IMR-90 (cell line): ENCODE data around the gene FARS2. TPM values are rescaled to one million over a fixed set of nuclear protein-coding genes. Genes with fewer than 3 reads are reported as not detected.

Source experiments
- ATAC-seq: fragments of 200-7000 bp; cut with Tn5 transposase; 2 replicates; pipeline ENCODE4 v1.9.1; 2020; ENCODE audit warnings: low read depth, mild to moderate bottlenecking, moderate library complexity
- BruUV-seq: library from RNA; stranded (reverse); fragments of 400-500 nt; replicated peaks from 2 replicates; lab custom pipeline; 2021; lab: Mats Ljungman, UMichigan
- CTCF ChIA-PET: fragments of 300-600 bp; formaldehyde crosslinking; extraction: SDS; loops from one replicate; lab custom pipeline; 2021; ENCODE audit warnings: antibody characterized with exemption; lab: Yijun Ruan, JAX
- POLR2A ChIA-PET: fragments of 300-600 bp; sonication (Branson Sonifier 250); formaldehyde crosslinking; loops from one replicate; lab custom pipeline; 2022; ENCODE audit warnings: antibody characterized with exemption; ENCODE audit not compliant: unreplicated experiment; lab: Charles Lee
- DNase-seq: peaks from one replicate; pipeline ENCODE4 v3.0.0; 2013
- H2AFZ ChIP-seq: replicated peaks from 2 replicates; pipeline ENCODE3; 2013; ENCODE audit warnings: low read length, mild to moderate bottlenecking; ENCODE audit not compliant: poor library complexity
- H2AK5ac ChIP-seq: 2 replicates; pipeline ENCODE4 v1.6.1; 2013; ENCODE audit warnings: low read depth, low read length, inconsistent platforms
- H2AK9ac ChIP-seq: replicated peaks from 2 replicates; pipeline ENCODE3; 2013; ENCODE audit warnings: mild to moderate bottlenecking, low read depth, low read length, moderate library complexity; ENCODE audit not compliant: poor library complexity
- H2BK120ac ChIP-seq: 2 replicates; pipeline ENCODE4 v1.6.1; 2013; ENCODE audit warnings: low read depth, low read length, inconsistent platforms
- H2BK15ac ChIP-seq: 3 replicates; pipeline ENCODE4 v1.6.1; 2013; ENCODE audit warnings: low read depth, low read length, inconsistent platforms
- H2BK20ac ChIP-seq: 2 replicates; pipeline ENCODE4 v1.6.1; 2013; ENCODE audit warnings: low read depth, mild to moderate bottlenecking, inconsistent platforms, low read length, moderate library complexity
- H2BK5ac ChIP-seq: 2 replicates; pipeline ENCODE4 v1.6.1; 2013; ENCODE audit warnings: mild to moderate bottlenecking, low read depth, low read length, inconsistent platforms; ENCODE audit not compliant: poor library complexity, severe bottlenecking
- H3K14ac ChIP-seq: replicated peaks from 2 replicates; pipeline ENCODE4 v1.6.1; 2013; ENCODE audit warnings: low read depth, low read length, inconsistent platforms
- H3K18ac ChIP-seq: 2 replicates; pipeline ENCODE4 v1.6.1; 2013; ENCODE audit warnings: low read depth, low read length, control low read depth
- H3K23ac ChIP-seq: 2 replicates; pipeline ENCODE4 v1.6.1; 2013; ENCODE audit warnings: low read depth, low read length, inconsistent platforms
- H3K27ac ChIP-seq: 2 replicates; pipeline ENCODE4 v1.5.1; 2013; ENCODE audit warnings: mild to moderate bottlenecking, control low read depth, low read length; ENCODE audit not compliant: insufficient read depth
- H3K27me3 ChIP-seq: 2 replicates; pipeline ENCODE4 v1.6.1; 2013; ENCODE audit warnings: low read length; ENCODE audit not compliant: control insufficient read depth, insufficient read depth
- H3K36me3 ChIP-seq: 2 replicates; pipeline ENCODE4 v1.6.1; 2013; ENCODE audit warnings: low read length, mixed read lengths; ENCODE audit not compliant: control insufficient read depth, insufficient read depth
- H3K4ac ChIP-seq: 2 replicates; pipeline ENCODE4 v1.6.1; 2013; ENCODE audit warnings: low read depth, low read length, inconsistent platforms
- H3K4me1 ChIP-seq: 2 replicates; pipeline ENCODE4 v1.6.1; 2013; ENCODE audit warnings: low read length, mixed read lengths; ENCODE audit not compliant: control insufficient read depth, insufficient read depth
- H3K4me2 ChIP-seq: 2 replicates; pipeline ENCODE4 v1.6.1; 2013; ENCODE audit warnings: low read depth, mild to moderate bottlenecking, control low read depth, low read length, moderate library complexity
- H3K4me3 ChIP-seq: 2 replicates; pipeline ENCODE4 v1.5.1; 2013; ENCODE audit warnings: low read depth, mild to moderate bottlenecking, control low read depth, low read length, moderate library complexity; ENCODE audit not compliant: insufficient read depth
- H3K56ac ChIP-seq: 2 replicates; pipeline ENCODE4 v1.6.1; 2013; ENCODE audit warnings: low read length, inconsistent platforms; ENCODE audit not compliant: insufficient read depth; ENCODE audit errors: extremely low read depth
- H3K79me1 ChIP-seq, 2 experiments: 2 replicates each; pipeline ENCODE4 v1.6.1; 2013; ENCODE audit warnings: low read length in 2 of 2, inconsistent platforms in 1 of 2, low read depth in 1 of 2
- H3K9ac ChIP-seq: 2 replicates; pipeline ENCODE4 v1.6.1; 2013; ENCODE audit warnings: low read depth, low read length, control low read depth
- H3K9me1 ChIP-seq: 2 replicates; pipeline ENCODE4 v1.6.1; 2013; ENCODE audit warnings: low read length, inconsistent platforms; ENCODE audit not compliant: insufficient read depth
- H3K9me3 ChIP-seq: 2 replicates; pipeline ENCODE4 v1.6.1; 2013; ENCODE audit warnings: low read length; ENCODE audit not compliant: control insufficient read depth, insufficient read depth
- H4K20me1 ChIP-seq: 2 replicates; pipeline ENCODE4 v1.6.1; 2013; ENCODE audit warnings: low read length, inconsistent platforms; ENCODE audit not compliant: insufficient read depth
- H4K5ac ChIP-seq: 2 replicates; pipeline ENCODE4 v1.6.1; 2013; ENCODE audit warnings: mild to moderate bottlenecking, low read depth, low read length, control low read depth
- H4K8ac ChIP-seq, 2 experiments: 2 replicates each; pipeline ENCODE4 v1.6.1; 2013; ENCODE audit warnings: low read depth in 2 of 2, low read length in 2 of 2, control low read depth in 1 of 2, inconsistent platforms in 1 of 2
- H4K91ac ChIP-seq: 2 replicates; pipeline ENCODE4 v1.6.1; 2013; ENCODE audit warnings: low read depth, low read length, inconsistent platforms; ENCODE audit not compliant: insufficient read depth
- BHLHE40 ChIP-seq: fragments of 150-350 bp; IDR thresholded peaks from 2 replicates; pipeline ENCODE4 v1.6.1; 2016; ENCODE audit warnings: mild to moderate bottlenecking, low read depth, low read length
- MXI1 ChIP-seq: IDR thresholded peaks from 2 replicates; pipeline ENCODE4 v1.6.1; 2012; ENCODE audit warnings: low read depth, mild to moderate bottlenecking, low read length, moderate library complexity, borderline replicate concordance
- POLR2A ChIP-seq: IDR thresholded peaks from 2 replicates; pipeline ENCODE4 v1.6.1; 2012; ENCODE audit warnings: mild to moderate bottlenecking, low read depth, low read length
- RAD21 ChIP-seq: IDR thresholded peaks from 2 replicates; pipeline ENCODE4 v1.6.1; 2012; ENCODE audit warnings: low read length, improper control_type of control experiment
- RFX5 ChIP-seq: IDR thresholded peaks from 2 replicates; pipeline ENCODE4 v1.8.0; 2012; ENCODE audit warnings: low read depth, mild to moderate bottlenecking, low read length, moderate library complexity
- WGBS, 2 experiments: methylation state at CpG; one replicate each; pipeline versions ENCODE4 v1.1.5 to v1.1.7; 2013; ENCODE audit warnings: missing lambda C conversion rate in 2 of 2; ENCODE audit not compliant: insufficient read length in 1 of 2; ENCODE audit errors: extremely low coverage in 2 of 2; 5-methylcytosine and 5-hydroxymethylcytosine counted together
- dilution Hi-C: fragments of 300-500 bp; cut with HindIII; formaldehyde crosslinking; loops from one replicate; pipeline ENCODE4 v1.14.3; 2018; ENCODE audit warnings: low sequenced_read_pairs; ENCODE audit not compliant: unreplicated experiment
- in situ Hi-C: fragments of 300-500 bp; cut with MboI; formaldehyde crosslinking; loops from 3 replicates; pipeline ENCODE4 v1.14.3; 2019; ENCODE audit warnings: low sequenced_read_pairs, inconsistent platforms, mixed read lengths
- intact Hi-C: fragments of 100-400 bp; cut with micrococcal nuclease; formaldehyde crosslinking; loops from 2 replicates; pipeline ENCODE4 v1.10.0; 2022
- polyA plus RNA-seq, 3 experiments: library from polyadenylated mRNA; depleted of rRNA; stranded (reverse); fragments of >200 nt; gene quantifications; 2 replicates each; pipeline ENCODE4 v1.2.3, GENCODE V29; 2012; ENCODE audit warnings: low replicate concordance in 1 of 3
- total RNA-seq: library from RNA; depleted of rRNA; stranded (reverse); fragments of >200 nt; gene quantifications from 2 replicates; pipeline ENCODE4 v1.2.3, GENCODE V29; 2012

The FARS2 gene
- total and polyA plus RNA-seq, 2 of the 4 experiments (the other 2 are of a cell fraction): 12.1 to 28.9 TPM

DNA sequence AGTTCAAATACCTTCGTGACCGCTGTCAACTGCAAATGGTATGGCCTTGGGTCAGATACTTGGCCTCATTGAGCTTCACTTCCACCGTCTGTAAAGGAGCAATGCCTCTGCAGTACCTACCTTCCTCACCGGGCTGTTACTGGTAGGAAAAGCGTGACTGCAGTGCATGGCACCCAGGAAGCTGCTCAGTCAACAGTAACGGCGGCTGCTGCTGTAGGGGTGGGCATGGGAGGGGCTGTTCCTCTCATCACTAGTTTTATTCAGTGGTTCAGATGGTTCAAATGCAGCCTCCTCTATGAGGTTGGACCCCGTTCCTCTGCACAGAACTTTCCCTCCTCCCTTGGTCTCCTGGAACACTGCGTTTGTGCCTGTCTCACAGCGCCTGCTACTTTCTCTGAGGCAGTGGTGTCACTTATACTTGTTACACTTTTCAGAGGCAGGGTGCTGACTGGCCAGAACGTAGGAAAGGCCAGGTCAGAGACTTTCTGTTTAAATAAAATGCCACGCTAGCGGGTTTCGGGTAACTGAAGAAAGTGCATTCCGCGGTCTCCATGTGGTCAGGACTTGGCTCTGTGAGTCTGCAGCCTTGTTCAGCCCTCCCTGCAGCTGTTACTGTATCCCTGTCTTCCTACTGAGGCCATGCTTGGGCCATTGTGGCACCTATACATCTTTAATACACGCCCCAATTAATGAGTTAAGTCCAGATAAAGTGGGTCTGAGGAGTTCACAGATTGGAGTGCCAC is 465.8 kb downstream of the FARS2 start:
- H3K18ac ChIP-seq: no peak overlapping the region
- ATAC-seq (no peak), DNase-seq (peak; percentile 21)
- H4K91ac ChIP-seq: no peak overlapping the region
- in situ Hi-C loops: no loop called here
- H3K4me3 ChIP-seq: no peak overlapping the region
- peaks cover 5% of the 10 kb centered on the region; the same call in 1 of the 2 replicates for H3K4me1 ChIP-seq
- no peak overlapping the region for H3K27ac ChIP-seq
- no TSS peak for BruUV-seq
- H3K56ac ChIP-seq: no peak overlapping the region
- H3K9ac ChIP-seq: no peak overlapping the region
- no peak overlapping the region for H3K4me2 ChIP-seq
- no peak overlapping the region for H4K5ac ChIP-seq
- no peaks in the 10 kb centered on the region for H4K20me1 ChIP-seq
- TF ChIP-seq BHLHE40 (no peak), RAD21 (no peak), POLR2A (no peak), MXI1 (no peak), RFX5 (no peak)
- H2BK5ac ChIP-seq: no peak overlapping the region
- H3K36me3 ChIP-seq: no peaks in the 10 kb centered on the region
- peaks cover 3% of the 10 kb centered on the region; the same call in 1 of the 2 replicates for H3K9me1 ChIP-seq
- H2AFZ ChIP-seq: no peak overlapping the region
- dilution Hi-C loops: no loop called here
- no peak overlapping the region for H2BK120ac ChIP-seq
- no peak overlapping the region for H3K23ac ChIP-seq
- no peak overlapping the region for H2BK20ac ChIP-seq
- no peaks in the 10 kb centered on the region for H3K79me1 ChIP-seq
- ChIA-PET CTCF (no interaction called here), POLR2A (no interaction called here)
- H3K14ac ChIP-seq: no peak overlapping the region
- no peaks in the 10 kb centered on the region for H3K9me3 ChIP-seq
- H2AK9ac ChIP-seq: no peak overlapping the region
- H2AK5ac ChIP-seq: no peak overlapping the region
- H3K4ac ChIP-seq: no peak overlapping the region
- no peak overlapping the region for H4K8ac ChIP-seq
- intact Hi-C loops: no loop called here
- 98% methylated on average over 9 of the region's 17 CpGs; no CpG with 5 or more reads in 1 of the 2 experiments for WGBS, 2 experiments
- H2BK15ac ChIP-seq: no peak overlapping the region
- H3K27me3 ChIP-seq: no peaks in the 10 kb centered on the region
